HG03045 (cell line): Measurements from ENCODE around the gene ATCAY.
"Not testable (repeated sequence)": the region's sequence is repeated elsewhere in the genome, so short reads cannot be mapped to it uniquely, and the experiment has no call there.

Experiments
- ATAC-seq: cut with Tn5 transposase; IDR thresholded peaks from one replicate; pipeline ENCODE4 v1.9.1; 2021; ENCODE audit warnings: mild to moderate bottlenecking, moderate library complexity; ENCODE audit not compliant: unreplicated experiment

Gene ATCAY

GRCh38 chr19:3898426-3898825 is 17.9 kb downstream of the ATCAY start:
- ATAC-seq = no peak

- no peak for ATAC-seq
These were observed 19.2 kb downstream of the ATCAY start for GRCh38 chr19:3899531-3900294.

- ATAC-seq = no peak
These were observed 22.0 kb downstream of the ATCAY start for GRCh38 chr19:3902317-3902973.

- ATAC-seq = no peak
These were observed 23.7 kb downstream of the ATCAY start for GRCh38 chr19:3904233-3904632.

DNA sequence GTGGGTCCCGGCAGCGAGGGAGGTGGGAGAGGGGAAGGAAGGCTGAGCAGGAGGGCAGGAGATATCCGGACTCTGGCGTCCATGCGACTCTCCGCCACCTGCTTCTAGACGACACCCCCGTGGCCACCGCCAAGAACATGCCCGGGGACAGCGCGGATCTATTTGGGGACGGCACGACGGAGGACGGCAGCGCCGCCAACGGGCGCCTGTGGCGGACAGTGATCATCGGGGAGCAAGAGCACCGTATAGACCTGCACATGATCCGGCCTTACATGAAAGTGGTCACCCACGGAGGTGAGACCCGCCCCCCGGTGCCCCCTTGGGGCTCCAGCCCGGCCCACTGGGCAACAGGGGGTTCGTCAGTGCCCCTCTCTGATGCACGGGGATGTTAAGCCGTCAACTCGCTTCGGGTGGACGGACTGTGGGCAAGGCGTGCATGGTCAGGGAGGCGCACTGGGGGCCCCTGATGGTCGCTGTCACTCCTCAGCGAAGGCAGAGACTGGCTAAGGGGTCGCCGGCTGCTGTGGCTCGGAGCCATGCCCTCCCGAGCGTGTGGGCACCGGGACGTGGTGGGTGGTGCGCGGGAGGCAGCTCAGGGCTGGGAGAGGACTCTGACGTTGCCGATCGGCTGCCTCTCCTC is 27.3 kb downstream of the ATCAY start:
- no peak for ATAC-seq

DNA sequence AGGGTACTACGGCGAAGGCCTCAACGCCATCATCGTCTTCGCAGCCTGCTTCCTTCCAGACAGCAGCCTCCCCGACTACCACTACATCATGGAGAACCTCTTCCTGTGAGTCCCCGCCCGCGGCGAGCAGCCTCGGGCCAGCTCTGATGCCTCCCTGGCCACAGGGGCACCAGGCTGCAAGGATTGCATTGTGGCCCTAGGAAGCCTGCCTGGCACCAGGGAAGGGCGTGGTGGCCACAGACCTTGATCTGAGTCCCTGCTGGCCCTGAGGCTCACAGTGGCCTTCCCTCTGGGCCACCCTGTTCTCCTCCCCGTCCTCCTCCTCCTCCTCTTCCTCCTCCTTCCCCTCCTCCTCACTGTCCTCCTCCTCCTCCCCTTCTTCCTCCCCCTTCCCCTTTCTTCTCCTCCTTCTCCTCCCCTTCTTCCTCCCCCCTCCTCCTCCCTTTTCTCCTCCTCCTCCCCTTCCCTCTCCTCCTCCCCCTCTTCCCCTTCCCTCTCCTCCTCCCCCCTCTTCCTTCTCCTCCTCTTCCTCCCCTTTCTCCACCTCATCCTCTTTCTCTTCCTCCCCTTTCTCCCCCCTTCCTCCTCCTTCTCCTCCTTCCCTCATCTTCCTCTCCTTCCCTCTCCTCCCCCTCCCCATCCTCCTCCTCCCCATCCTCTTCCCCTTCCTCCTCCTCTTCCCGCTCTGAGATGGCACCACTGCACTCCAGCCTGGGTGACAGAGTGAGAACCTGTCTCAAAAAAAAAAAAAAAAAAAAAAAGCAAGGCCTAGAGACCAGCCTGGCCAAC is 28.0 kb downstream of the ATCAY start:
- ATAC-seq = no peak

- no peak for ATAC-seq
These were observed 29.6 kb downstream of the ATCAY start for GRCh38 chr19:3910105-3910504.

DNA sequence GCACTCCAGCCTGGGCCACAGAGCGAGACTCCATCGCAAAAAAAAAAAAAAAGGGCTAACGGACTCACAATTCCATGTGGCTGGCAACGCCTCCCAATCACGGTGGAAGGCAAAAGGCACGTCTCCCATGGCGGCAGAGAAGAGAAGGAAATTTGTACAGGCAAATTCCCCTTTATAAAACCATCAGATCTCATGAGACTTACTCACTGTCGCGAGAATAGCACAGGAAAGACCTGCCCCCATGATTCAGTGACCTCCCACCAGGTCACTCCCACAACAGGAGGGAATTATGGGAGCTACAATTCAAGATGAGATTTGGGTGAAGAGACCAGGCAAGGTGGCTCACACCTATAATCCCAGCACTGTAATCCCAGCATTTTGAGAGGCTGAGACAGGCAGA is 33.7 kb downstream of the ATCAY start:
- no peak for ATAC-seq

- no peak for ATAC-seq
These were observed 35.5 kb downstream of the ATCAY start for GRCh38 chr19:3916033-3916432.

DNA sequence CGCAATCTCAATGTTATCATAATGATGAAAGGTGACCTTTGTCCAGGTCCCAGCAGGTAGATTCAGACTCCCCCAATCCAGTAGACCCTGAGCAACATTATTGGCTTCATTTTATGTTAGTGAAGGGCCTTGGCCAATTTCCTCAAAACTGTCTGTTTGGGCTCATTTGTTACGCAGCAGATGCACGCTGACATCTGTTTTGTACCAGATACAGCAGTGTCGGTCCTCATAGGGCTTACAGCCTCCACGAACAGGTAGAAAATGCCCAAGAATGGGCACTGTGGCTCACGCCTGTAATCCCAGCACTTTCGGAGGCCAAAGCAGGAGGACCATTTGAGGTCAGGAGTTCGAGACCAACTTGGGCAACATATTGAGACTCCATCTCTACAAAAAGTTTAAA is 39.3 kb downstream of the ATCAY start:
- no peak for ATAC-seq

- ATAC-seq = no peak
These were observed 42.7 kb downstream of the ATCAY start for GRCh38 chr19:3923096-3923758.

DNA sequence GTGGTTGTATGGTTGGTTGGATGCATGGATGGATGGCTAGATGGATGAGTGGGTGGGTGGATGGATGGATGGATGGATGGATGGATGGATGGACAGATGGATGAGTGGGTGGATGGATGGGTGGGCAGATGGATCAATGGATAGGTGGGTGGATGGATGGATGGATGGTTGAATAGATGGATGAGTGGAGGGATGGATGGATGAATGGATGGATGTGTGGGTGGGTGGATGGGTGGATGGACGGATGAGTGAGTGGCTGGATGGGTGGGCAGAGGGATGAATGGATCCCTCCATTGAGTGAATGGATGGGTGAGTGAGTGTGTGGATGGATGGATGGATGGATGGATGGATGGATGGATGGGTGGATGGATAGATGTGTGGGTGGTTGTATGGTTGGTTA is 43.4 kb downstream of the ATCAY start:
- no peak for ATAC-seq

DNA sequence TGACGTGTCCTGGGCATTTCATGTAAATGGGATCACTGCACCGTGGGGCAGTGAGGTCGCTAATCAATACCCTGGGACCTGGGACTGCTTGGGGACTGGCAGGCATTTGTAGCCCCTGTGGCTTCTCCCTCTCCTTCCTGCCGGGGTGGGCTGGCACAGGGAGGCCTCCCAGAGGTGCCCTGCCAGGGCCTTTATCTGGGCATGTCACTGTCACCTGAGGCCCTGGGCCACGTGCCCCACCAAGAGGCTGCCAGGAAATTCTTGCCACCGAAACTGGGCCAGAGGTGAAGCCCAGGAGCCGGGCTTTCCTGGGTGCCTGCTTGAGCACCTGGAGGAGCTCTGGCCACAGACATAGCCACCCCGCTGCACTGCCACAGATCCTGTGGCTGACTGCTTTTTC is 50.6 kb downstream of the ATCAY start:
- no peak for ATAC-seq

DNA sequence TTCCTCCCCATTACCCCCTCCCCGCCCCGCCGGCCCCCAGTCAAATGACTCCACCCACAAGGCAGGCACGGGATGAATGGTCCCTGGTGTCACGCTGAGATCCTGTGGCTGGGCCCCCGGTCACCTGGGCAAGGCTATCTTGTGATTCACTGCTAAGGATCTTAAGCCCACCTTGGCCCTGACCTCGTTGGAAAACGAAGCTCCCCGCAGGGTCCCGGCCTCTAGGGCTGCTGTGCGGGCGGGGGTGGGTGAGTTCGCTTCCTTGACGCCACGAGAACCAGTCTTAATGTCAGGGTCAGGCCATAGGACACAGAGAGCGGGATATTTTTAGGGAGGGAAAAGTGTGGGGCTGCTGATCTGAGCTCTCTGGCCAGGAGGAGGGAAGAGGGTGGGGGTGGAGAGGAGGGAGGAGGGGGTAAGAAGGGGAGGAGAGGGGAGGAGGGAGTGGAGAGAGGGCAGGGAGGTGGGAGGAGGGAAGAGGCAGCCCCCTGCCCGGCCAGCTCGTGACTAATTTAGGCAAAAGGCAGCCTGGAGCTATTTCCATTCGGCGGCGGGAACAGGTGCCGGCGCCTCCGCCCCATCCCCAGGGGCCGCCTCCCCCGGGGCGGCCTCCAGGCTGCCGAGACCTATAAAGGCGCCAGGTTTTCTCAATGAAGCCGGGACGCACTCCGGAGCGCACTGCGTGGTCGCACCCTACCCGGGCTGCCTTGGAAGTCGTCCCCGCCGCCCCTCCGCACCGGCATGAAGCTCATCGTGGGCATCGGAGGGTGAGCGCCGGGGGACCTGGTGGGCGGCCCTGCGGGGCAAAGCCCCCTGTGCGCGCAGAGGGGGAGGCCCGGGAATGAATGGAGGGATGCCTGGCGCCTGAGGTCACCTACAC is 52.7 kb downstream of the ATCAY start, which contains the start of gene NMRK2:
NMRK2 (plus strand) TSS at position 139 of the 880 bp plus-strand sequence; CDS start at position 742, 603 bp downstream.
- ATAC-seq = no peak

GRCh38 chr19:3936506-3937442 is 56.3 kb downstream of the ATCAY start:
- ATAC-seq = no peak

DNA sequence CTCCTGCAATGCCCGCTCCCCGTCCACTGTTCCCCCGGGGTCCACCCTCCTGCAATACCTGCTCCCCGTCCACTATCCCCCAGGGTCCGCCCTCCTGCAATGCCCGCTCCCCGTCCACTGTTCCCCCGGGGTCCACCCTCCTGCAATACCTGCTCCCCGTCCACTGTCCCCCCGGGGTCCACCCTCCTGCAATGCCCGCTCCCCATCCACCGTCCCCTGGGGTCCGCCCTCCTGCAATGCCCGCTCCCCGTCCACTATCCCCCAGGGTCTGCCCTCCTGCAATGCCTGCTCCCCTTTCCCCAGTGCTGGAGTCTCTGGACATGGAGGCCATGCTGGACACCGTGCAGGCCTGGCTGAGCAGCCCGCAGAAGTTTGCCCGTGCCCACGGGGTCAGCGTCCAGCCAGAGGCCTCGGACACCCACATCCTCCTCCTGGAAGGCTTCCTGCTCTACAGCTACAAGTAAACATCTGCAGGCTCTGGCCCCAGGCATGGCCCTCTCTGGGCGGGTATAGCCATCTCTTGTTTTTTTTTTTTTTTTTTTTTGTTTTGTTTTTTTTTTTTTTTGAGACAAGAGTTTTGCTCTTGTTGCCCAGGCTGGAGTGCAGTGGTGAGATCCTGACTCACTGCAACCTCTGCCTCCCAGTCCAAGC is 57.9 kb downstream of the ATCAY start:
- not testable (repeated sequence) for ATAC-seq

GRCh38 chr19:3942790-3943409 is 62.4 kb downstream of the ATCAY start:
- no peak for ATAC-seq
